ENCODE results near the gene DKK2. TPM values are rescaled to one million over a fixed set of nuclear protein-coding genes. Genes with fewer than 3 reads are reported as not detected.

Gene DKK2
- polyA plus RNA-seq, 1 of the 3 experiments (the other 2 are of a cell fraction) = 53.1 TPM

DNA sequence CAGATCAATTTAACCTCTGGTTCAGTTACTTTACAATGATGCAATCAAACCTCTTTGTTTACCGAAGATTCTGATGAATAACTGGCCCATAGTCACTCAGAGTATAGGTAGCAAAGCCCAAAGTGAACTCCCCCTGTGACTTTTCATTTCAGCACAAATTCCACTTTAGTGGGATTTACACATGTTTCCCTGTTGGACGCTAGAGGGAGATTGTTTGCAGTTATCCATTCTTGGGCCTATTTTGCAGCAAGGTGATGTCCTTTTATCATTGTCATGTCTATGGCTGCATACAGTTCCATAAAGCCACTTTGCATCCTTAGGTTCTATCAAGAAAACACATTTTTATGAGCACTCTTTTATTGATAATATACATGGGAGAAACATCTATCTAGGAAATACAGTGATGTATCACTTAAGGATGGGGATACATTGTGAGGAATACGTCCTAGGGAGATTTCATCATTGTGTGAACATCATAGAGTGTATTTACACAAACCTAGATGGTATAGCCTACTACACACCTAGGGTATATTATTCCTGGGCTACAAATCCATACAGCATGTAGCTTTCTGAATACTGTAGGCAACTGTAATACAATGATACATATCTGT, 14.5 kb upstream of the DKK2 start:
- no peak for DNase-seq
- ChIA-PET CTCF (interaction anchor here (0.7 to 1.1 kb wide), 3 partner anchors 9 to 17 kb away, joined by 3 to 4 read pairs (median 3); no protein-coding TSS in a partner anchor), POLR2A (no interaction called here)
- H2AFZ ChIP-seq (ENCODE audit: low read depth) = no peak overlapping the region; the same call in 1 of the 2 replicates
- peaks cover 12% of the 10 kb centered on the region for H3F3A ChIP-seq (replicated peaks; ENCODE audit: insufficient read depth)
- no peak overlapping the region for H3K4me3 ChIP-seq (ENCODE audit: low read depth in 2 of 2, low read length in 1 of 2)
- no peaks in the 10 kb centered on the region for H3K79me2 ChIP-seq (ENCODE audit: insufficient read depth)
- no peaks in the 10 kb centered on the region for H4K20me1 ChIP-seq (ENCODE audit: insufficient read depth)
- no peak overlapping the region for H3K4me2 ChIP-seq
- H3K4me1 ChIP-seq (ENCODE audit: control insufficient read depth in 1 of 2, insufficient read depth in 2 of 2, low read depth in 1 of 2, low read length in 1 of 2) = no peaks in the 10 kb centered on the region
- peaks cover 8% of the 10 kb centered on the region; the same call in 1 of the 2 replicates for H3K9me3 ChIP-seq
- H3K27ac ChIP-seq (ENCODE audit: low read depth in 2 of 2, low read length in 1 of 2) = no peak overlapping the region
- no peaks in the 10 kb centered on the region for H3K27me3 ChIP-seq (ENCODE audit: insufficient read depth)
- TF ChIP-seq, protein P1, sequence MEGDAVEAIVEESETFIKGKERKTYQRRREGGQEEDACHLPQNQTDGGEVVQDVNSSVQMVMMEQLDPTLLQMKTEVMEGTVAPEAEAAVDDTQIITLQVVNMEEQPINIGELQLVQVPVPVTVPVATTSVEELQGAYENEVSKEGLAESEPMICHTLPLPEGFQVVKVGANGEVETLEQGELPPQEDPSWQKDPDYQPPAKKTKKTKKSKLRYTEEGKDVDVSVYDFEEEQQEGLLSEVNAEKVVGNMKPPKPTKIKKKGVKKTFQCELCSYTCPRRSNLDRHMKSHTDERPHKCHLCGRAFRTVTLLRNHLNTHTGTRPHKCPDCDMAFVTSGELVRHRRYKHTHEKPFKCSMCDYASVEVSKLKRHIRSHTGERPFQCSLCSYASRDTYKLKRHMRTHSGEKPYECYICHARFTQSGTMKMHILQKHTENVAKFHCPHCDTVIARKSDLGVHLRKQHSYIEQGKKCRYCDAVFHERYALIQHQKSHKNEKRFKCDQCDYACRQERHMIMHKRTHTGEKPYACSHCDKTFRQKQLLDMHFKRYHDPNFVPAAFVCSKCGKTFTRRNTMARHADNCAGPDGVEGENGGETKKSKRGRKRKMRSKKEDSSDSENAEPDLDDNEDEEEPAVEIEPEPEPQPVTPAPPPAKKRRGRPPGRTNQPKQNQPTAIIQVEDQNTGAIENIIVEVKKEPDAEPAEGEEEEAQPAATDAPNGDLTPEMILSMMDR (IDR thresholded peaks at IDR 0.05) = peak; percentile 75
- TF ChIP-seq, protein P2, sequence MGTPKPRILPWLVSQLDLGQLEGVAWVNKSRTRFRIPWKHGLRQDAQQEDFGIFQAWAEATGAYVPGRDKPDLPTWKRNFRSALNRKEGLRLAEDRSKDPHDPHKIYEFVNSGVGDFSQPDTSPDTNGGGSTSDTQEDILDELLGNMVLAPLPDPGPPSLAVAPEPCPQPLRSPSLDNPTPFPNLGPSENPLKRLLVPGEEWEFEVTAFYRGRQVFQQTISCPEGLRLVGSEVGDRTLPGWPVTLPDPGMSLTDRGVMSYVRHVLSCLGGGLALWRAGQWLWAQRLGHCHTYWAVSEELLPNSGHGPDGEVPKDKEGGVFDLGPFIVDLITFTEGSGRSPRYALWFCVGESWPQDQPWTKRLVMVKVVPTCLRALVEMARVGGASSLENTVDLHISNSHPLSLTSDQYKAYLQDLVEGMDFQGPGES (IDR thresholded peaks at IDR 0.05; ENCODE audit: low read depth, low read length) = no peak
- TF ChIP-seq SMC3 (IDR thresholded peaks at IDR 0.05; ENCODE audit: low read depth, low read length) (peak; percentile 67), RAD21 (IDR thresholded peaks at IDR 0.05; ENCODE audit: low read length) (peak; percentile 62)
- H3K9ac ChIP-seq = no peak overlapping the region
- H3K36me3 ChIP-seq (replicated peaks in 1 of 2; ENCODE audit: control insufficient read depth in 1 of 2, insufficient read depth in 2 of 2, low read length in 1 of 2) = peaks cover 0 to 4% of the 10 kb centered on the region in 2 experiments
- 40% methylated on average over 3 of the region's 3 CpGs for WGBS (ENCODE audit: low lambda C conversion rate)
- no peaks in the 10 kb centered on the region for H3K9me2 ChIP-seq

DNA sequence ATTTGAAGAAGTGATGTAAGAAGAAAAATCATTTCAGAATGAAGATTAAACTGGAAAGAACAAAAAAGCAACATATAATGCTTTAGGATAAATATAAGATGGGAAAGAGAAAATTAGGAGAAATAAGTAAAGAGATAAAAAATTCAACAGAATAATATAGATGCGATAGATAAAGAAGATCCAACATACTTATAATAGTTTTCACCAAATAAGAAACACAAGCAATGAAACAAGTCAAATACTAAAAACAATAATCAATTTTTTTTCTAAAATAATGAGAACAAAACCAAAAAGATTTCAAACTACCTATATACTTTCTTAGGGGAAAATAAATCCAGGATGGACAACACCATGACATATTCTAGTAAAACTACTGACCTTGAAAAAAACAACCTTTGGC, 10.1 kb upstream of the DKK2 start:
- Histone ChIP-seq H2AFZ (ENCODE audit: low read depth) (no peak overlapping the region), H3K4me3 (ENCODE audit: low read depth in 2 of 2, low read length in 1 of 2) (no peak overlapping the region), H3K9ac (no peak overlapping the region), H3K79me2 (ENCODE audit: insufficient read depth) (no peaks in the 10 kb centered on the region), H3K9me2 (no peaks in the 10 kb centered on the region), H3F3A (replicated peaks; ENCODE audit: insufficient read depth) (peaks cover 12% of the 10 kb centered on the region), H3K4me1 (ENCODE audit: control insufficient read depth in 1 of 2, insufficient read depth in 2 of 2, low read depth in 1 of 2, low read length in 1 of 2) (no peaks in the 10 kb centered on the region), H3K4me2 (no peak overlapping the region), H3K27ac (ENCODE audit: low read depth in 2 of 2, low read length in 1 of 2) (no peak overlapping the region), H3K36me3 (replicated peaks in 1 of 2; ENCODE audit: control insufficient read depth in 1 of 2, insufficient read depth in 2 of 2, low read length in 1 of 2) (peaks cover 0 to 4% of the 10 kb centered on the region in 2 experiments), H4K20me1 (ENCODE audit: insufficient read depth) (no peaks in the 10 kb centered on the region), H3K27me3 (ENCODE audit: insufficient read depth) (no peaks in the 10 kb centered on the region), H3K9me3 (peaks cover 8% of the 10 kb centered on the region; the same call in 1 of the 2 replicates)
- POLR2A ChIA-PET = no interaction called here
- CTCF ChIA-PET = no interaction called here
- WGBS (ENCODE audit: low lambda C conversion rate) = 68% methylated on average over 1 of the region's 1 CpG
- TF ChIP-seq RXRA (IDR thresholded peaks at IDR 0.05; ENCODE audit: borderline replicate concordance, low read depth) (no peak), TCF12 (IDR thresholded peaks at IDR 0.05) (no peak), MEF2A (IDR thresholded peaks at IDR 0.05; ENCODE audit: borderline replicate concordance, low read depth) (no peak)
- no peak for DNase-seq

DNA sequence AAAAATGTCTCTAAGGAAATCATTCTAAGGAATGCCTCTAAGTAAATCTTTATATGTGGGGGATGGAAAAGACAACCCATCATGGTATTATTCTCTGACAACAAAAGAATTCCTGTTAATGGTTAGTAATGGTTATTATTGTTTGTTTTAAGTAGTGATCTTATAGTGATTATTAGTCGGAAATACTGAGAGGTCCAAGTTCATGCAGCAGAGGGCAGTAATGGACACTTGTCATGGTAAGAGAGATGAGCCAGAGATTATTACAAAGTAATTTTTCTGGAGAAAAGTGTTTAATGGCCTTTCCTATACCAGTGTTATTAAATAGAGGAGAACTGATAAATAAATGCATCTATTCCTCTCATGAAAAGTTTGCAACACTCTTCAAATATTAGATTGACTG, 8.1 kb upstream of the DKK2 start:
- ChIA-PET CTCF (interaction anchor here (1.7 to 3.6 kb wide), 3 partner anchors 10 to 138 kb away, joined by 3 to 21 read pairs (median 17); partner anchors contain the start of gene DKK2), POLR2A (no interaction called here)
- H3K4me3 ChIP-seq (ENCODE audit: low read depth in 2 of 2, low read length in 1 of 2) = no peak overlapping the region
- H3K27me3 ChIP-seq (ENCODE audit: insufficient read depth) = no peaks in the 10 kb centered on the region
- H3K9ac ChIP-seq = no peak overlapping the region
- no peak for DNase-seq
- no peaks in the 10 kb centered on the region for H3K4me1 ChIP-seq (ENCODE audit: control insufficient read depth in 1 of 2, insufficient read depth in 2 of 2, low read depth in 1 of 2, low read length in 1 of 2)
- peaks cover 8% of the 10 kb centered on the region; the same call in 1 of the 2 replicates for H3K9me3 ChIP-seq
- no peak overlapping the region for H2AFZ ChIP-seq (ENCODE audit: low read depth)
- no peak overlapping the region for H3K4me2 ChIP-seq
- no peaks in the 10 kb centered on the region for H4K20me1 ChIP-seq (ENCODE audit: insufficient read depth)
- no peaks in the 10 kb centered on the region for H3K9me2 ChIP-seq
- WGBS (ENCODE audit: low lambda C conversion rate) = 67% methylated on average over 1 of the region's 1 CpG
- peaks cover 0 to 4% of the 10 kb centered on the region in 2 experiments for H3K36me3 ChIP-seq (replicated peaks in 1 of 2; ENCODE audit: control insufficient read depth in 1 of 2, insufficient read depth in 2 of 2, low read length in 1 of 2)
- H3K79me2 ChIP-seq (ENCODE audit: insufficient read depth) = no peaks in the 10 kb centered on the region
- H3F3A ChIP-seq (replicated peaks; ENCODE audit: insufficient read depth) = peaks cover 3% of the 10 kb centered on the region
- no peak overlapping the region for H3K27ac ChIP-seq (ENCODE audit: low read depth in 2 of 2, low read length in 1 of 2)
- TF ChIP-seq MXI1 (IDR thresholded peaks at IDR 0.05; ENCODE audit: low read depth, low read length) (no peak), SMC3 (IDR thresholded peaks at IDR 0.05; ENCODE audit: low read depth, low read length) (0 out of 2 replicates have a peak, but pooled peaks have one; percentile 21), RAD21 (IDR thresholded peaks at IDR 0.05; ENCODE audit: low read length) (peak; percentile 40; the same call in 1 of the 2 replicates), FOSL2 (IDR thresholded peaks at IDR 0.05; ENCODE audit: borderline replicate concordance, low read depth) (no peak), TAF1 (IDR thresholded peaks at IDR 0.05; ENCODE audit: borderline replicate concordance, low read depth, low read length) (no peak)
- TF ChIP-seq, protein P3, sequence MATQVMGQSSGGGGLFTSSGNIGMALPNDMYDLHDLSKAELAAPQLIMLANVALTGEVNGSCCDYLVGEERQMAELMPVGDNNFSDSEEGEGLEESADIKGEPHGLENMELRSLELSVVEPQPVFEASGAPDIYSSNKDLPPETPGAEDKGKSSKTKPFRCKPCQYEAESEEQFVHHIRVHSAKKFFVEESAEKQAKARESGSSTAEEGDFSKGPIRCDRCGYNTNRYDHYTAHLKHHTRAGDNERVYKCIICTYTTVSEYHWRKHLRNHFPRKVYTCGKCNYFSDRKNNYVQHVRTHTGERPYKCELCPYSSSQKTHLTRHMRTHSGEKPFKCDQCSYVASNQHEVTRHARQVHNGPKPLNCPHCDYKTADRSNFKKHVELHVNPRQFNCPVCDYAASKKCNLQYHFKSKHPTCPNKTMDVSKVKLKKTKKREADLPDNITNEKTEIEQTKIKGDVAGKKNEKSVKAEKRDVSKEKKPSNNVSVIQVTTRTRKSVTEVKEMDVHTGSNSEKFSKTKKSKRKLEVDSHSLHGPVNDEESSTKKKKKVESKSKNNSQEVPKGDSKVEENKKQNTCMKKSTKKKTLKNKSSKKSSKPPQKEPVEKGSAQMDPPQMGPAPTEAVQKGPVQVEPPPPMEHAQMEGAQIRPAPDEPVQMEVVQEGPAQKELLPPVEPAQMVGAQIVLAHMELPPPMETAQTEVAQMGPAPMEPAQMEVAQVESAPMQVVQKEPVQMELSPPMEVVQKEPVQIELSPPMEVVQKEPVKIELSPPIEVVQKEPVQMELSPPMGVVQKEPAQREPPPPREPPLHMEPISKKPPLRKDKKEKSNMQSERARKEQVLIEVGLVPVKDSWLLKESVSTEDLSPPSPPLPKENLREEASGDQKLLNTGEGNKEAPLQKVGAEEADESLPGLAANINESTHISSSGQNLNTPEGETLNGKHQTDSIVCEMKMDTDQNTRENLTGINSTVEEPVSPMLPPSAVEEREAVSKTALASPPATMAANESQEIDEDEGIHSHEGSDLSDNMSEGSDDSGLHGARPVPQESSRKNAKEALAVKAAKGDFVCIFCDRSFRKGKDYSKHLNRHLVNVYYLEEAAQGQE (IDR thresholded peaks at IDR 0.05; ENCODE audit: low read depth, low read length) = no peak
